Measurements from ENCODE around the gene BNIP1.

DNA sequence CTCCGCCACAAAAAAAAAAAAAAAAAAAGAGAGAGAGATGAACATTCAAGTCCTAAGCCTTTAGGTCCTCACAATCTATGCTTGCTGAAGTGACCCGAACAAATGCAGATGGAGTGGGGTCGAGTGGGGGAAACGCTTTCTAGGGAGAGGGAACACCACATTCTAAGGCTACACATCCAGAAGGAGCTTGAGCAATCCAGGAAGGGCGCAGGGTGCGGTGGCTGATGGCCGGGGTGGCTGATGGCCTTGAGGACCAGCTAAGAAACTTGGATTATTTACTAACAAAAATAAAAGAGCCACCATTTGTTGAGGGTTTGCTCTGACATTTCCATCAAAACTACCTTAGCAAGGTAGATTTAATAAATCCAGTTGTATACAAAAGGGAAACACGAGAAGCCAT is 764 bp upstream of the BNIP1 start:
- TF ChIP-seq PATZ1 (CRISPR knock-in tag; IDR thresholded peaks at IDR 0.05; ENCODE audit: borderline replicate concordance) (no peak), ZFP3 (CRISPR knock-in tag; IDR thresholded peaks at IDR 0.05) (no peak), BACH2 (CRISPR knock-in tag; IDR thresholded peaks at IDR 0.05; ENCODE audit: borderline replicate concordance) (no peak), ZNF565 (CRISPR knock-in tag; conservative IDR thresholded peaks at IDR 0.05; ENCODE audit: low read depth) (no peak), TOX (CRISPR knock-in tag; IDR thresholded peaks at IDR 0.05; ENCODE audit: borderline replicate concordance) (no peak), OSR1 (CRISPR knock-in tag; IDR thresholded peaks at IDR 0.05) (no peak), TCF4 (CRISPR knock-in tag; IDR thresholded peaks at IDR 0.05; ENCODE audit: borderline replicate concordance) (no peak), ZFP30 (CRISPR knock-in tag; IDR thresholded peaks at IDR 0.05) (no peak), ZNF8 (CRISPR knock-in tag; IDR thresholded peaks at IDR 0.05) (no peak), CREB5 (CRISPR knock-in tag; IDR thresholded peaks at IDR 0.05; ENCODE audit: low read depth) (no peak), ESRRG (CRISPR knock-in tag; IDR thresholded peaks at IDR 0.05) (no peak), RARB (CRISPR knock-in tag; IDR thresholded peaks at IDR 0.05) (no peak), ZC3H10 (CRISPR knock-in tag; IDR thresholded peaks at IDR 0.05) (no peak)
